ENCODE data around the gene ARHGAP8.
"Not testable (repeated sequence)": the region's sequence is repeated elsewhere in the genome, so short reads cannot be mapped to it uniquely, and the experiment has no call there.

ARHGAP8 gene

DNA sequence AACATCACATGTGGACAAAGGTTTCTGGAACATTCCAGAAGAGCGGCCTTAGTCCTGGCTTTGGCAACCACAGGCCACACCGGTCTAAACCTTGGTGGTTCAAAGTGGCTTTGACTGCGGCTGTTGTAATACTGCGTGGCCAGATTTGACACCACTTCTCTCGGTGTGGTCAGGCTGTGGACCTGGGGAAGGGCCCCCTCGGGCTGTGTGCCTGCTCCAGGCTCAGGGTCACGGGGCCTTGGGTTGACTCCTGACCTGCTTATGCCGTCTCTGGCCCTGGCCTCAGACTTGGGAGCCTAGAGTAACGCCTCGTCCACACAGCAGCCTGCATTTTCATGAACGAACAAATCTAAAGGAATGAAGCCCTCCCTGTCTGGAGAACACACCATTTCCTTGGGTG is 139.4 kb downstream of the ARHGAP8 start:
- DNase-seq = no peak

DNA sequence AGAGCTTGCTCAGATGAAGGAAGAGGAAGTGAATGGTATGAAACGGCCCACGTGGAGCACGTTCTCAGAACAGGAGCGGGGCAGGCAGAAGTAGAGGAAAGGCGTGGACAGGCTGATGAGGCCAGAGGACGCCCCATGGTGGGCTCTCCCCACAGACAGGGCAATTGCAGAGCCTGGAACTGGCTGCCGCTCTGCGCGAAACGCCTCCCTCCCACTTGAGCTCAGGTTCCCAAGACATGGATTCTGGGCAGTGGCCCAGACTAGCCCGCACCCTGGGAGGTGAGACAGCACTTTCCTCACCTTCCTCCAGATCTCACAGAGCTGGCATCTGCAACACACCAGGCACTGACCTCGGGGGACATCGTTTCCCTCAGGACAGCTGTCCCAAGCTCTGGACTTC is 139.9 kb downstream of the ARHGAP8 start:
- DNase-seq = no peak

DNA sequence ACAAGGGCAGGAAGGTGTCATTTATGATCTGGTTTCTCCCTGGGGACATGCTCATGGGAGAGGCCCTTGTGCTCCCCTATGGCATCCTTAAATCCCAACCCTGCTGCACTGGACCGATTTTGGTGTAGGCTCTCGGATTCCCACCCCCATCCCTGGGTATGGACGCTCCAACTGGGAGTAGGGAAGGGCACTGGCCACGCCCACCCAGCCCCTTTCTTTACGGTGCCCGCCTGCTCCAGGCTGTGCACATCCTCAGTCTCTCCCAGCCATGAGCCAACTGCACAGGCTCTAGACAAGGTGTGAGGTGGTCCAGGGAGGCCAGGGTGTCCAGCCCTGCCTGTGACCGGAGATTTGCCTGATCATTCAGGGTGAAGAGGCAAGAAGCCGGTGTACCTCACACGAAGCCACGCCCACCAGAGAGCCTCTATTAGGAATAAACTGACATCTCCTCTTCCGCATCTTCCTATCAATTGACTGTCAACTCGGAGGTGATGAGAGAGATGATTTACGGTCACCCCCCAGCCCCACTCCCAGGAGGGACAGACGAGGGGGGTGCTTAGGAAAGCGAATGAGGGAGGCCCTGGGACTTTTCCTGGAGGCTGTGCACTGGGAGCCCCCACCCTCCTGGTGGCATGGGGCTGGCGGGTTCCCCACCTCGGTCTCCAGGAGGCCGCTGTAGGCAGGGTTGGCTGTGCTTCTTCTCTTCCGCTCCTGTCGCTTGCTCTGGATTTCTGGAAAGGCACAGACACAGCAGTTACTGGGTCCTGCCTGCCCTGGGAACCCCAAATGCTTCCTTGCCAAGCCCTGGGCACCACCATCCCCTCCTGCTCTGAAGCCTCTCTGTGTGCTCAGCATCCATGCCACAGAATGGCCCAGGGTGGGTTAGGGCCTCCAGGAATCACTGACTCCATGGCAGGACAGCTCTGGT is 140.7 kb downstream of the ARHGAP8 start:
- DNase-seq = no peak

DNA sequence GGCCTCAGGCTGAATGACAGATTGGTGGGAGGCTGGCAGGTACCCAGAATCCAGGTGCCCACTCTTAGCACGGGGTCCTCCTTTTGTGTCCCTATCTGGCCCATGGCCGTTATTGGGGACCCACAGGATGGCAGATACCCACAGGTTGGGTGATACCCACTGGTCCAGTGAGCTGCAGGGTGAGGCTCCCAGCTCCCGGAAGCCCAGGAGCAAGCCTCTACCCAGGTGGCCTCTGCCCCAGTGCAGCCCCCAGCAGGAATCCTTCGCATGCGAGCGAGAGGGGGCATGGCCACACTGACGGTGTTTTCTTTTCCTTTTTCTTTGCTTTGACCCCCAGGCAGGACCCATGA is 141.3 kb downstream of the ARHGAP8 start:
- DNase-seq = no peak

DNA sequence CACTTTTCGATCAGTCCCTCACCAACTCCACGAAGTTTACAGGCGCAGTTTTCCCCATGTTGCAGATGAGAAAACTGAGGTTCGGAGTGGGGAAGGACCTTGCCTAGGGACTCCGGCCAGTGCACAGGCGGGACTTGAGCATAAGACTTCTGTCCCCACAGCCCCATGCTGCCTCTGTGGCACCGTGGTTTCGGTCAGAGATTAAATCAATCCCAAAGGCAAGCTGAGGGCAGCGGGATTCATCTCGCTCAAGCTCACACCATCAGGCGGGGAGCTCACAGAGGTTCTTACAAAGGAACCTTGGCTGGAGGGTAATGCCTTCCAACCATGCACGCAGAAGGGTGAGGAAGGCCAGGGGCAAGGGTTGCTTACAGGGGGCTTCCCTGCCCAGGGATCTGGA is 141.9 kb downstream of the ARHGAP8 start:
- no peak for DNase-seq

DNA sequence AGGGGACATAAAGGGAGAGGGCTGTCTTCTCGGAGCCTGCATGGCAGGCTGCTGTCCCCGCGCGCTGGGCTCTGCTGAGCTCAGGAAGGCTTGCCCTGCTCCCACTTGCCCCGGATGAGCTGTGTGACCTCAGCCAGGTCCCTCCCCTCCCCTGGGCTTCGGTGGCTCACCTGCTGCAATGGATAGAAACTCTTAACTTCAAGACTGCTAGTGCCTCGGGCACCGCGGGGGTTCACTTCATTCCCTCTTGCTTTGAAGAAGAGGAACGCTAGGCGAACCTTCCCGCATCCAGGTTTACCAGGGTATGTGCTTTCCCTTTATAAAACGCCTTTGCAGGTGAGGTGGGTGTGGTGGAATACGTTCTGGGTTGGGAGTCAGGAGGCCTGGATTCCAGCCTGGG is 142.4 kb downstream of the ARHGAP8 start:
- DNase-seq = no peak

DNA sequence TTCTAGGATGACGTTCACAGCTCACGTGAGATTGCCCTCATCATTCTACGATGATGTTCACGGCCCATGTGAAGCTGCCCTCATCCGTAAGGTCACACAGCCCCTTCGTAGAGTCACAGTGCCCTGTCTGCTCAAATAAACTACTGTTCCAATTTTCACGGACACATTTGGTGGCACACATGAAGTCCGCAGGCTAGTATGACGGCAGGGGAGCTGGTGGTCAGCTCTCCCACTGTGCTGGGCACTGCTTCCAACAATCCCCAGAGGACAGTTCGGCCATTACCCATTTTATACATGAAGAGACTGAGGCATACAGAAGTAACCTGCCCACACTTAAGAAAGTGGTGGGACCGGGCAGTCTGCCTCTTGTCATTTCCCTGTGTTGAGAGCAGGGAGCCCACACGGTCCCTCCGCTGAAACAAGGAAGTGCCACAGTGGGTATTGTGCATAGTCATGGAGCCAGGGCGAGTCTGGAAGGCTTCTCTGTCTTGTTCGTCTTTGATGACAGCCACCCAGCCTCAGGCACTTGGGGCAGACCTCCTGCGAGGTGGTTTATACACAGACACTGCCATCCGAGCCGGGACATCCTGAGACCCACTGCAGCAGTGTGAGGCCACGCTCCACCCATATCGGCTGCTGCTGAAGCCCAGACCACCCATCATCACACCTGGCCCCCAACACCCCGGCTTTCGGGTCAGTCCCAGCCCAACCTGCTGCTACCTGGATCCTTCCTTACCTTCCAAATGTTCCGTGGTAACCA is 143.1 kb downstream of the ARHGAP8 start:
- no peak for DNase-seq

DNA sequence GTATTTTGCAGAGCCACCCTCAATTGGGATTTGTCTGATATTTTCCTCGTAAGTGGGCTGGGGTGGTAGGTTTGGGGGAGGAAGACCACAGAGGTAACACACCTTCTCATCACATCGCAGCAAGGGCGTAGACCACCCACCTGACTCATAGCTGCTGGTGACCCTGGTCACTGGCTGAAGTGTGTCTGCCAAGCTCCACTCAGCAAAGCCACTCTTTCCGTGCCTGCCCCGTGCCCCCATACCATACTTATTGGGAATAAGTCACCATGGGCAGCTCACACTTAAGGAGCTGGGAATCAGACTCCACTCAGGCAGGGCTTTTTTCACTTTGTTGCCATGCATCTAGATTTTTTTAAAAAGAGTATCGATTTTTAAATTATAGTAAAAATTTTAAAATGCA is 145.9 kb downstream of the ARHGAP8 start:
- DNase-seq = no peak

DNA sequence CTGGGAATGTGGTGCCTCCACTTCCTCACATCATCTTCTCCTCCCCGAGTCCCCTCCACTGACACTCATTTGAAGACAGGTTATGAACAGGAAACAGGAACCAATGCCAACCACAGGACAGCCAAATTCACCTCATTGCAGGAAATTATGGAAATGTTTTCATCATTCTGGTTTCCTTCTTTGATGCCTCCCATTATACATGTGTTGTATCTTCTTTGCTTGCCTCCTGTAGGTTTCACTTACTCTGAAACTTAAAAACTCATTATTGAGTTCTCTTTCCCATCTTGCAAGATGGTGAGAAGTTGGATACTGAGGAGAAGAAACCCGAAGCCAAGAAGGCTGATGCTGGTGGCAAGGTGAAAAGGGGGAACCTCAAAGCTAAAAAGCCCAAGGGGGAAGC is 148.9 kb downstream of the ARHGAP8 start:
- no peak for DNase-seq

DNA sequence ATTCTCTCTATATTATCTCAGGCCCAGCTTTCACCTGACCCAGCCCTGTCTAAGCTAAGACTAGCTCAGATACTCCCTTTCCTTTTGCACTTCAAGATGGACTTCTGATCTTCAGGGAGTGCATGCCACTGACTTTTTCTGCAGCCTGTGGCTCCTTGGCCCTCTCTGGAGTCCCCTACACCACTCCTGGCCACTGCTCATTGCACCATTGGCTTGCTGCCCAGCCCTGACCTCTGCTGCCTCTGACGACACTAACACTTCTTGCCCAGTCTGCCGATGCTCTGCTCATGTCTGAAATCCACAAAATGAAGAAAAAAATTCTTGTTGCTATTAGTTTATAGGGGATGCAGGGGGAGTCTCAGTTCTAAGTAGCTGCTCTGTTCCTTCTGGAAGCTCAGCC is 150.8 kb downstream of the ARHGAP8 start:
- not testable (repeated sequence) for DNase-seq

DNA sequence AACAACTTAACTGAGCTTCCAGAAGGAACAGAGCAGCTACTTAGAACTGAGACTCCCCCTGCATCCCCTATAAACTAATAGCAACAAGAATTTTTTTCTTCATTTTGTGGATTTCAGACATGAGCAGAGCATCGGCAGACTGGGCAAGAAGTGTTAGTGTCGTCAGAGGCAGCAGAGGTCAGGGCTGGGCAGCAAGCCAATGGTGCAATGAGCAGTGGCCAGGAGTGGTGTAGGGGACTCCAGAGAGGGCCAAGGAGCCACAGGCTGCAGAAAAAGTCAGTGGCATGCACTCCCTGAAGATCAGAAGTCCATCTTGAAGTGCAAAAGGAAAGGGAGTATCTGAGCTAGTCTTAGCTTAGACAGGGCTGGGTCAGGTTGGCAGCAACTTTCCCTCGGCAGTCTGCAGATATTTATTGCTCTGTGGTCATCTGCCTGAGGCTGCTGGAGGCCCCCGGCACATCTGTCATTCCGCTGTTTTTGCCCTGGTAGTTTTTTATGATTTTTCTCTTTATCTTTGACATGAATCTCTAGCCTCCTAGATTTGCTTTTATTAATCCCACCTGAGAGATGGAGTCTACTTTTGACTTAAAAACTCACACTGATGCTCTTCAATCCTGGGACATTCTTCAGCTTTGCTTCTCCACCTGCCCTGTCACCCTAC is 152.2 kb downstream of the ARHGAP8 start:
- DNase-seq = not testable (repeated sequence)

DNA sequence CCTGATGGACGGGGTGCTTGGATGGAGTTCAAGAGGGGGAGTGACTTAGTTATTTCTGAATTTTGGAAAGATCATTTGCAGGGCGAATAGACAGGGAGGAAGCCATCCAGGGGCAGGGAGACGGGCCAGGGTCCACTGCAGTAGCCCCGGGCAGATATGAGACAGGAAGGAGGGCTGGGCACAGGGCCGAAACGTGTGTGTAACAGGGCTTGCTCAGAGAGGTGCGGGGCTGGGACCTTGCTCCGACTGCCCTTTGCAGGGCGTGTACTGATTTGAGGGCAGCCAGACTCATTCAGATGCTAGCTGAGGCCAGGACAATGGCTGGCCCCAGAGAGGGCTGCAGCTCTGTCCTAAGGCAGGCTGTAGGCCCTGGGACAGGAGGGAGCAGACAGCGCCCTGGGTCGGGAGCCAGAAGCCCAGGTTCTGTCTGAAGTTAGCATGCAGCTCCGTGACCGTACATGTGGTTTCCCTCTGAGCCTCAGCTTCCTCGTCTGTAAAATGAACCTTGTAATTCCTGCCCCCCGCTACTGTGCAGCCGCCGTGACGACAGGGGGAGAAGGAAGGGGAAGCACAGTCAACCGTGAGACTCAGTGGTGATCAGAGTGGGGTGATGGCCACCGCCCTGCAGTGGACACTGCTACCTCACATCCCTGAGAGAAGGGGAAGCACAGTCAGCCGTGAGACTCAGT is 154.0 kb downstream of the ARHGAP8 start:
- no peak for DNase-seq

DNA sequence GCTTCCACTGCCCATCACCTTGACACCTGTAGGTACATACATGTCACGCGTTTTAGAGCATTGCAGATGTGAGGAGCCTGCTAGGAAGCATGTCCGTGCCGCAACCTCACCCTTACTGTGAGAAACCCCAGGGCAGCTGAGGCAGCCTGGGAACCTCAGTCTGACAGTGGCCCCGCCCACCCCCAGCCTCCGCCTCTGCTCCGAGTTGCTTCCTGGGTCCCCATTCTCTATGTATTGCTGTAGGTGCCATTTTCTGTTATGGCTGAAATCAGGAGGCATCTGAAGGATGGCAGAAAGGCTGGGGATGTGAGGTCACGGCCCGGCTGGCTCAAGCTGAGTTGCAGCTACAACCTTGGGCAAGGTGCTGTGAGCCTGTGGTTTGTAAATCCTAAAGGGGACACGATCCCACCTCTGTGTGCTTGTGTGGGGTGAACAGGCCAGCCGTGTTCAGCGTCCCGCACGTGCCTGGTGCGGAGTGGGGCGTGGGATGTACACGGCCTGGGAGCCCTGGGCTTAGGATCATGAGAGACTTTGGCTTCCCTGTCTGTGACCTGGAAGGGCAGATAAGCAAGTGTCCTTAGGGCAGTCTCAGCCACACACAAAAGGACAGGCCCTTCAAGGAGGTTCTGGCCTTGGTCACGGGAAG is 154.7 kb downstream of the ARHGAP8 start:
- DNase-seq = no peak

DNA sequence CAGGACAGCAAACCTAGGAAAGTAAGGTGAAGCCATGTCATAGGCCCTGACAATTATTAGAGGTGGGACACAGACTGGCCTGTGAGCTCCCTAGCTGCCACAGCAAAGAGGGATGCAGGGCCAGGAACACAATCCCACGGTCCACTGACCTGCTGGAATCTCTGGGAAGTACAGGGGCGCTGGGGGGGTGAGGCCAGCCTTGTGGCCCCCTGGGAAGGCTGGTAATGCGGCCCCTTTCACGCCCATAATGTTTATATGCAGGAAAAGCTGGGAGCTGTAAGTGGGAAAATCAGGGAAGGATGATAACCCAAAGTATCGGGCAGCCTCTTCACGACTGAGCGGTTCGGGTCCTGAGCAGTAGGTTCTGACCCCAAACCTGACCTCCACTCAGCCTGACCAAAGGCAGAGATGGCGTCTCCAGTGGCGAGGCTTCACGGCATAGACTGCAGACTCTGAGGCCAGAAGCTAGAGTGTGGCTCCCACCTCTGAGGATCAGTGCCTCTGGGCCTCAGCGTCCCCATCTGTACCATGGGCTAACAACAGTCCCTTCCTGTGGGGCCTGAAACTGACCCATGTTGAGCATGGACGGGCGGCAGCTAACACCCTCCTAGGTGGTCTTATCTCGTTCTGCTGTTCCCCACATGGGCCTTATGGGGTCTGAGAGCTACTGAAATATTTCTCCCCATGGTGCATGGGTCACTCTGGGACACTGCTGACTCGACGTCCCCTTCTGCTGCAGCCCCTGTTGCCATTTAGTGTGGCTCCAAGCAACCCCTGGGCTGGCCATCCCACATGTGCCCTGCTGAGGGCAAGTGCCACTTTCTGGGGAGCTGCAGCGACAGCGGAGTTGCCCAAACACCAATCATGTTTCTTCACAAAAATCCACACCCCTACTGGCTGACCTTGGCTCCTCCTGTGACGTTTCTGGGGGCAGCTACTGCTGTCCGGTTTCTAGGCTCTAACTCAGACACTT is 155.7 kb downstream of the ARHGAP8 start:
- DNase-seq = no peak

DNA sequence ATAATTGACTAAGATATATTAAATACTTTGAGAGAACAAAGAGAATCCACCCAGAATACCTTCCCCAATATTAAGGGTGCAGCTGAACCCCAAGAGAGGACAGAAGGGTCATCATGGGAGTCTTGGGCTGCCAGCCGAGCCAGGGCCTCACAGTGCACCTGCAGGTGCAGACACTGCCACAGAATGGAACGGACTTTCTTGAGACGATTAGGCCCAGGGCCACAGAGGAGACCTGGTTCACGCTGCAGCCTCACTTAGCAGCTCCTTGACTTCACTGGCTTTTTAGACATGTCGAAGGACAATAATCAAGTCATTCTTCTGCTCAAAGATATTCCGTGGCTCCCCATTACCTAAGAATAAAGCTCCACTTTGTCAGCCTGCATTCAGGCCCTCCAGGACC is 156.9 kb downstream of the ARHGAP8 start:
- DNase-seq = no peak
